Frontal cortex (tissue), 4 donors: Measurements from ENCODE around the gene PPM1K. TPM values are rescaled to one million over a fixed set of nuclear protein-coding genes. Genes with fewer than 3 reads are reported as not detected.

Source experiments
- DNase-seq, 2 donors: peaks; one replicate each; pipeline ENCODE4 v3.0.0; 2012; ENCODE audit warnings: low spot score in 2 of 2
- FAIRE-seq: peaks from 2 replicates; lab custom pipeline; 2012; peaks lifted over from hg19 to GRCh38; lab: Jason Lieb, UNC
- small RNA-seq: library from RNA; depleted of rRNA; stranded (forward); fragments of <200 nt; gene quantifications from one replicate; pipeline ENCODE3, GENCODE V24; 2014
- total RNA-seq: library from RNA; depleted of rRNA; stranded (reverse); fragments of >200 nt; gene quantifications from one replicate; pipeline ENCODE4 v1.2.3, GENCODE V29; 2014
- donor health status: control.
- donor health status: control.
- donor health status: control.

Gene PPM1K
- total RNA-seq, 1 donor from 2014 or later = 117 TPM

DNA sequence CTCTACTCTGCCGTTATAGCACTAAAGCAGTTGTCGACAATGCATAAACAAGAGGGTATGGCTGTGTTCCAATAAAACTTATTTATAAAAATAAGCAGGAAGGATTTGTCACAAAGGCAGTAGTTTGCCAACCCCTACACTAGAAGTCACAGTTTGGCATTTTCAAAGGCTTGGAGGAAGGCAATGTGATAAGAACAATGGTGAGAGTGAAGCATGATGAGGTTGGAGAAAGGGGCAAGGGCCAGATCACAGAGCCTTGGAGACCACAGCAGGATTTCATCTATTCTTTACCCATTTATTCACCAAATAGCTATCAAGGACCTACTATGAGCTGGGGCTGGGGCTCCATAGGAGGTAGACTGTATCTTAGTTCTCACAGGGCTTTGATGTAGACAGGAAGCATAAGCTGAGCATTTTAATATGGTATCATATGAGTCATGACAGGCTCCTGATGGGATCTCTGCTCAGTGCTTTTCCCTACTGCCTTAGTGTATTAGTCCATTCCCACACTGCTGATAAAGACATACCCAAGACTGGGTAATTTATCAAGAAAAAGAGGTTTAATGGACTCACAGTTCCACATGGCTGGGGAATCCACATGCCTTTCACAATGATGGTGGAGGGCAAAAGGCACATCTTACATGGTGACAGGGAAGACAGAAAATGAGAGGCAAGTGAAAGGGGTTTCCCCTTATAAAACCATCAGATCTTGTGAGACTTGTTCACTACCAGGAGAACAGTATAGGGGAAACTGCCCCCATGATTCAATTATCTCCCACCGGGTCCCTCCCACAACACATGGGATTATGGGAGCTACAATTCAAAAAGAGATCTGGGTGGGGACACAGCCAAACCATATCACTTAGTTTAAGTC, 58.9 kb downstream of the PPM1K start:
- DNase-seq (no peak), FAIRE-seq (no peak)

DNA sequence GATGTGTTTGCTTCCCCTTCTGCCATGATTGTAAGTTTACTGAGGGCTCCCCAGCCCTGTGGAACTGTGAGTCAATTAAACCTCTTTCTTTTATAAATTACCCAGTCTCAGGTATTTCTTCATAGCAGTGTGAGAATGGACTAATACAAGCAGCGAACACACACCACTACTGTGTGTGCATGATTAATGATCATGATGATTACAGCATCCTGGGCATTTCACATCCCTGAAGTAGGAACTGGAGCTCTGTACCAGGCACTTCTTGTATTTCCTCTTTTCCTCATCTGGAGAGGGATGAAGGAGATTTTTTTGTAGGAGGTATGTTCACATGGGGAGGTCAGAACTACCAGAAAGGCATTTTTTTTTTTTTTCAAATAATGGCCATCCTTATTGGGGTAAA, 60.8 kb downstream of the PPM1K start:
- FAIRE-seq = no peak
- no peak for DNase-seq

DNA sequence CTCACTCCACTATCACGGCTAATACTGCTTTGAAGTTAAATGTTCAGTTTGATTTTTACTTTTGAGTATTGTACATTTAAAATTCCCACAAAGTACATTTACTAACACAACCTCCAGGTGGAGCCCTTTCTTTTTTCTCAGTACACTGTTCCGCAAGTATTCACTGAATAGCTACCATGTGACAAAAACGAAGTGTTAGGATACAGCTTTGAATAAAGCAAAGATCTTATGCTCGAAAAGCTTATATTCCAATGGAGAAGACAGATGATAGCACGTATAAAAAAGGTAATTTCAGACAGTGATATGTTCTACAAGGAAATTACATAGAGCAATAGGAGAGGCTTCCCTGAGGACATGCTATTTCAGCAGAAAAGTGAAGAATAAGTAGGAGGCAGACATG, 65.3 kb downstream of the PPM1K start:
- DNase-seq = peak in 1 of 2 donors; percentile 43
- FAIRE-seq = peak; percentile 95

DNA sequence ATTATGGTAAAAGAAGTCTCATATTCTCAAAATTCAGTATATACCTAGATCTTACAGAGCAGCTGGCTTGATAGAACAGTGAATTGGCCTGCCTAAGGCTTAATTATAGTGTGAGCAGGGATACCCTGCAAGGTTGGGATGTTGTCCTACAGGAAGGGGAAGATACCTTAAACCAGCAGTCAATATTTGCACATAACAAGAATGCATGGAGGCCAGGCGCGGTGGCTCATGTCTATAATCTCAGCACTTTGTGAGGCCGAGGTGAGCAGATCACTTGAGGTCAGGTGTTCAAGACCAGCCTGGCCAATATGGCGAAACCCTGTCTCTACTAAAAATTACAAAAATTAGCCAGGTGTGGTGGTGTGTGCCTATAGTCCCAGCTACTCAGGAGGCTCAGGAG, 67.2 kb downstream of the PPM1K start:
- FAIRE-seq = no peak

DNA sequence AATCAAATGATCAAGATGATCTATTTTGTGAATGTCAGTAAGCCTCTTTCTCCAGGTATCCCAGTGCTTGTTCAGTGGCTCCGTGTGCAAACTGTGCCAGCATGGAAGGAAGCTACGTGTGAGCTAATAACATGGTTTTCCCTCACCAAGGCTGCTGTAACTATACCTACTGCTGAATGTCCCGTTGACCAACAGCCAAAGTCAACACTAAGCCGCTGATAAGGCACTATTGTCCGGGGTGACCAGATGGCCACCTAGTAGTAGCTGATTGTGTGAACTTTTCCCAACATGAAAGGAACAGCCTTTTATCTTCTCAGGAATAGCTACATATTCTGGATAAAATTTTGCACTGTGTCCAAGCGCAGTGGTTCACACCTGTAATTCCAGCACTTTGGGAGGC, 68.0 kb downstream of the PPM1K start:
- FAIRE-seq = no peak
- DNase-seq = no peak

More for the DNA sequence above, 67.2 kb downstream of the PPM1K start:
- no peak for DNase-seq

DNA sequence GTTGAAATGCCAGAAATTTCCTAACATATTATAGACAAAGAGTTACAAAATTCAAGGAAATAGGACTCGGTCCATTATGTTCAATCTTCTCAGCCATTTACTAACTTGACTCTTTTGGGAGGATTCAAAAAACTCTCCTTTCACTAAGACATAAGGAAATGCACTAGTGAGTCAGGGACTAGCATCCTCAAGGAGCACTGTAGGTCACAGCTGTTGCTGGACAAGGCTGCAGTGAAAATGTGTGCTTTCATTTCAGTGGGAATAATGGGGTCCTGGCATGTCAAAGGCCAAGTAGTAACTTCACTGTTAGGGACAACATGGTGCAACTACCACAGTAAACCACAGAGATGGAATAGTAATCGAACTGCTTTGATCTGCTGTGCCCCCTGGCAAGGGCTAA, 69.0 kb downstream of the PPM1K start:
- FAIRE-seq = no peak

DNA sequence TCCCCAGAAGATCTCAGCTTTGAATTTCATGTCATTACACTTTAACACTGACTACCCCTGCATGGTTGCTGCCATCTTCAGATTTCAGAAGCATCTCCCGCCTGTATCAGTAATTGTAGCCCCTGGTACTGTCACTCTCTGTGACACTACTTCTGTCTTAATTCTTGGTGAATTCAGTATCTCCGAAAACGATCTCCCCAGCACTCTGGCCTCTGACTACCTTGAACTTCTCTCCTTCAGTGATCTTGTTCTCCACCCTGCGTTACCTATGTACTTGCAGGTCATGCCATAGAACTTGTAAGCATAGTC, 72.2 kb downstream of the PPM1K start:
- no peak for FAIRE-seq
- DNase-seq = no peak

More for the DNA sequence above, 69.0 kb downstream of the PPM1K start:
- DNase-seq = no peak

DNA sequence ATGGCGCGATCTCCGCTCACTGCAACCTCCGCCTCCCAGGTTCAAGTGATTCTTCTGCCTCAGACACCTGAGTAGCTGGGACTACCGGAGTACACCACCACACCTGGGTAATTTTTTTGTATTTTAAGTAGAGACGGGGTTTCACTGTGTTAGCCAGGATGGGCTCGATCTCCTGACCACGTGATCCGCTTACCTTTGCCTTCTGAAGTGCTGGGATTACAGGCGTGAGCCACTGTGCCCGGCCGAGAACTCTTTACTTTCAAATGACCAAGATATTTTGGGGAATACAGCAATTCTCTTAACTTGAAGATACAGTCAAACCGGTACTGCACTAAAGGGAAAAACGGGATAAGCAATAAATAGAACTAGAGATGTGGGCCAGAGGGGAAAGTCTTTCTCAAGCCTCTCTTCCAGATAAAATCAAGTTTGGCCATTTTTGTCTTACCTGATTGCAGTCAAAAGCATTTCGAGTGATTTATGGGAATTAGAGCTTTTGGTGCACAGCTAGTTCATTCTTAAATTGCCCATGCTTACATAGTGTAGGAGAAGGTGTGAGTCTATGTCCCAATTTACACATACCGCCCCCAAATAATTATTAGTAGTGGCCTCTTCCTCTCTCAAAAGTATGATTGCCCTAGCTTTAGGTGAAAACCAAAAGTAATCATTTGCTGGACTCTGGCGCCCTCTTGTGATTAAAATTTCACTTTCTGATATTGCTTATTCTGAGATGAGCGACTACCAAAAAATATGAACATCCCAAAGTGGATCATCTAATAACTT, 72.7 kb downstream of the PPM1K start:
- FAIRE-seq (peak; percentile 57), DNase-seq (peak; percentile 16 to 35)

DNA sequence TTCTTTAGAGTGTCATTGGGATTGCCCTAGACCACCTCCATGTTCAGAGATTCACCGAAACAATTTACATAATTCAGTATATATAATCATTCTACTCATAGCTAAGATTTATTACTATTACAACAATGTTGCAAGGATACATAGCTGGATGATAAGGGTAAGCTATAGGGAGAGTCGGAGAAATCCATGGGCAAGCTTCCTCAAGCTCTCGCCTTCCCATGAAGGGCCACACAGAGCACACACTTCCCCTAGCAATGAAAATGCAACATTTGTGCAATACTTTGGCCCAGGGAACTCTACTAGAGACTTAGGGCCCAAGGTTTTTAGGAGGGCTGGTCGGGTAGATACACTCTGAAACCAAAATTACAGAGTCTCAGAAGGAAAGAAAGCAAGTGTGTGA, 76.2 kb downstream of the PPM1K start:
- DNase-seq (no peak), FAIRE-seq (no peak)

Small RNA genes within 50 kb of the gene (small RNA-seq; reads per million reads assigned to genes)
- gene RF00019 (not detected), gene RNU6-1298P (not detected)

Other genes starting within 250 kb of the PPM1K start
- 21.6 TPM for gene ABCG2, start 125.9 kb downstream of the PPM1K start, total RNA-seq
- 3.7 TPM for gene HERC6, start 94.3 kb upstream of the PPM1K start, total RNA-seq
- gene HERC5, start 172.6 kb upstream of the PPM1K start, total RNA-seq = 2.4 TPM
- gene PYURF, start 239.2 kb upstream of the PPM1K start, total RNA-seq = 84.0 TPM